ENCODE data around the gene WDR19.

DNA sequence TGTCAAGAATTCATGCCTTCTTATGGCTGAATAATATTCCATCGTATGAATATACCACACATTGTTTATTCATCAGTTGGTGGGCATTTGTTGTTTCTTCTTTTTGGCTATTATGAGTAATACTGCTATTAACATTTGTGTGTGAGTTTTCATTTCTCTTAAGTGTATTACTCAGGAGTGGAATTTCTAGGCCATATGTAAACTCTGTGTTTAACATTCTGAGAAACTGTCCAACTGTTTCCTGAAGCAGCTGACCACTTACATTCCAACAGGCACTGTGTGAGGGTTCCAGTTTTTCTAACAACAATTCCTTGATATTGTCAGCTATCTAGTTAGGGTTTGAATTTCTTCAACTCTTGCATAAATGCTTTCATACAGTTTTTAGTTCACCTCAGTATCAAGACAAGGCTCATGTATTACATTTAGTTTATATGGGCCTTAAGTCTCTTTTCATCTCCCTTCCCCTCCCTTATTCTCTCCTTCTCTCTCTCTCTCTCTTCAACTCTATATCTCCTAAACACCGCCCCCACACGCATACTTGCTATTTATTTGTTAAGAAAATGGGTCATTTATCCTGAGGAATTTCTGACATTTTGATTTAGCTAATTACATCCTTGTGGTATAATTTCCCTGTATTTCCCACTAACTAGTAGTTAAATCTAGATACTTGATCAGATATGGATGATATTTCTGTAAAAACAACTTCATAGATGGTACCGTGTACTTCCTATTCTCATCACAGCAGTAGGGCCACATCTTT is 77.4 kb downstream of the WDR19 start:
- no peak for TF ChIP-seq EZH2 (IDR thresholded peaks at IDR 0.05; ENCODE audit: borderline replicate concordance, low read depth, low read length, severe bottlenecking)
- TF ChIP-seq, protein P1, sequence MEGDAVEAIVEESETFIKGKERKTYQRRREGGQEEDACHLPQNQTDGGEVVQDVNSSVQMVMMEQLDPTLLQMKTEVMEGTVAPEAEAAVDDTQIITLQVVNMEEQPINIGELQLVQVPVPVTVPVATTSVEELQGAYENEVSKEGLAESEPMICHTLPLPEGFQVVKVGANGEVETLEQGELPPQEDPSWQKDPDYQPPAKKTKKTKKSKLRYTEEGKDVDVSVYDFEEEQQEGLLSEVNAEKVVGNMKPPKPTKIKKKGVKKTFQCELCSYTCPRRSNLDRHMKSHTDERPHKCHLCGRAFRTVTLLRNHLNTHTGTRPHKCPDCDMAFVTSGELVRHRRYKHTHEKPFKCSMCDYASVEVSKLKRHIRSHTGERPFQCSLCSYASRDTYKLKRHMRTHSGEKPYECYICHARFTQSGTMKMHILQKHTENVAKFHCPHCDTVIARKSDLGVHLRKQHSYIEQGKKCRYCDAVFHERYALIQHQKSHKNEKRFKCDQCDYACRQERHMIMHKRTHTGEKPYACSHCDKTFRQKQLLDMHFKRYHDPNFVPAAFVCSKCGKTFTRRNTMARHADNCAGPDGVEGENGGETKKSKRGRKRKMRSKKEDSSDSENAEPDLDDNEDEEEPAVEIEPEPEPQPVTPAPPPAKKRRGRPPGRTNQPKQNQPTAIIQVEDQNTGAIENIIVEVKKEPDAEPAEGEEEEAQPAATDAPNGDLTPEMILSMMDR (IDR thresholded peaks at IDR 0.05; ENCODE audit: borderline replicate concordance, extremely low read depth, low read length, poor library complexity, severe bottlenecking), result no peak
